Stomach (tissue), 9 donors: Measurements from ENCODE around the gene EPHB1. TPM values are rescaled to one million over a fixed set of nuclear protein-coding genes. Genes with fewer than 3 reads are reported as not detected.

Source experiments
- DNase-seq, 2 donors: peaks; one replicate each; pipeline versions ENCODE4 v3.0.0 to v3.0.0-alpha.2; 2013 to 2019
- H3K27ac ChIP-seq, 5 donors: fragments of 200-600 bp in 4 of 5; sonication (generic) in 4 of 5; one replicate each; pipeline ENCODE4 v1.5.1; 2013 to 2019; ENCODE audit warnings: mild to moderate bottlenecking in 1 of 5, moderate library complexity in 1 of 5
- H3K27me3 ChIP-seq, 3 donors: fragments of 200-600 bp; sonication (generic); one replicate each; pipeline ENCODE4 v1.5.1; 2017 to 2019; ENCODE audit warnings: mixed run types in 1 of 3
- H3K36me3 ChIP-seq, 4 donors: fragments of 200-600 bp; sonication (generic); 1 replicate in 3 of 4; 2 replicates in 1 of 4; pipeline ENCODE4 v1.5.1; 2016 to 2019
- H3K4me1 ChIP-seq, 4 donors: fragments of 200-600 bp; sonication (generic); one replicate each; pipeline ENCODE4 v1.5.1; 2016 to 2019
- H3K4me3 ChIP-seq, 4 donors: fragments of 200-600 bp; sonication (generic) in 3 of 4; one replicate each; pipeline ENCODE4 v1.5.1; 2016 to 2019; ENCODE audit warnings: mild to moderate bottlenecking in 1 of 4
- H3K9me3 ChIP-seq, 4 donors: fragments of 200-600 bp; sonication (generic); one replicate each; pipeline ENCODE4 v1.5.1; 2016 to 2019
- EP300 ChIP-seq: sonication (generic); formaldehyde crosslinking; IDR thresholded peaks from one replicate; pipeline ENCODE4 v1.6.1; 2017; ENCODE audit warnings: antibody characterized with exemption
- POLR2A ChIP-seq, 4 donors: fragments of 450-650 bp; IDR thresholded peaks; one replicate each; pipeline ENCODE4 v1.6.1; 2016; ENCODE audit warnings: antibody characterized with exemption in 4 of 4, control low read depth in 2 of 4, mild to moderate bottlenecking in 1 of 4, moderate library complexity in 1 of 4
- POLR2AphosphoS5 ChIP-seq, 3 donors: sonication (generic); formaldehyde crosslinking; IDR thresholded peaks; one replicate each; pipeline ENCODE4 v1.6.1; 2016; ENCODE audit warnings: antibody characterized with exemption in 3 of 3
- WGBS, 5 donors: extraction: QIAGEN DNeasy Blood & Tissue Kit in 3 of 5; methylation state at CpG; one replicate each; pipeline versions ENCODE4 v1.1.5 to v1.1.7; 2013 to 2018; 5-methylcytosine and 5-hydroxymethylcytosine counted together
- intact Hi-C: fragments of 100-400 bp; cut with DNase I; formaldehyde crosslinking; loops from one replicate; pipeline ENCODE4 v1.15.1; 2023; ENCODE audit warnings: low total_unique reads
- polyA plus RNA-seq, 3 donors: library from polyadenylated mRNA; stranded (reverse); fragments of 200-250 nt; gene quantifications; one replicate each; pipeline ENCODE4 v1.2.3, GENCODE V29; 2013
- total RNA-seq, 5 donors: library from RNA; depleted of rRNA; stranded (reverse); fragments of >200 nt; gene quantifications; one replicate each; pipeline versions ENCODE4 v1.1.0 to v1.2.3, GENCODE V29; 2014 to 2016
- TF ChIP-seq, protein P1 (sequence below), 7 experiments: fragments of 450-650 bp in 4 of 7; fragments of 200-600 bp in 3 of 7; sonication (generic) in 3 of 7; IDR thresholded peaks; one replicate each; pipeline ENCODE4 v1.5.1; 2016 to 2019; ENCODE audit warnings: antibody characterized with exemption in 7 of 7, control low read depth in 2 of 7, mild to moderate bottlenecking in 1 of 7
- donor health status: healthy with polysubstance abuse.
- donor health status: Bipolar disorder and iron deficiency.
- donor health status: healthy.

Gene EPHB1
- total and polyA plus RNA-seq, 8 donors, result 0.13 to 2.3 (median 1.0) TPM; not detected in 4

GRCh38 chr3:135071483-135071882 is 276.4 kb downstream of the EPHB1 start:
- Histone ChIP-seq H3K4me1 (no peaks in the 10 kb centered on the region), H3K27me3 (no peaks in the 10 kb centered on the region), H3K4me3 (no peak overlapping the region), H3K36me3 (no peaks in the 10 kb centered on the region), H3K27ac (no peak overlapping the region), H3K9me3 (peaks cover 0 to 10% (median 0%) of the 10 kb centered on the region in 4 donors)
- no peak for TF ChIP-seq EP300
- no peak for TF ChIP-seq POLR2A (IDR thresholded peaks at IDR 0.05)
- no peak for TF ChIP-seq POLR2AphosphoS5 (IDR thresholded peaks at IDR 0.05)
- TF ChIP-seq, protein P1, sequence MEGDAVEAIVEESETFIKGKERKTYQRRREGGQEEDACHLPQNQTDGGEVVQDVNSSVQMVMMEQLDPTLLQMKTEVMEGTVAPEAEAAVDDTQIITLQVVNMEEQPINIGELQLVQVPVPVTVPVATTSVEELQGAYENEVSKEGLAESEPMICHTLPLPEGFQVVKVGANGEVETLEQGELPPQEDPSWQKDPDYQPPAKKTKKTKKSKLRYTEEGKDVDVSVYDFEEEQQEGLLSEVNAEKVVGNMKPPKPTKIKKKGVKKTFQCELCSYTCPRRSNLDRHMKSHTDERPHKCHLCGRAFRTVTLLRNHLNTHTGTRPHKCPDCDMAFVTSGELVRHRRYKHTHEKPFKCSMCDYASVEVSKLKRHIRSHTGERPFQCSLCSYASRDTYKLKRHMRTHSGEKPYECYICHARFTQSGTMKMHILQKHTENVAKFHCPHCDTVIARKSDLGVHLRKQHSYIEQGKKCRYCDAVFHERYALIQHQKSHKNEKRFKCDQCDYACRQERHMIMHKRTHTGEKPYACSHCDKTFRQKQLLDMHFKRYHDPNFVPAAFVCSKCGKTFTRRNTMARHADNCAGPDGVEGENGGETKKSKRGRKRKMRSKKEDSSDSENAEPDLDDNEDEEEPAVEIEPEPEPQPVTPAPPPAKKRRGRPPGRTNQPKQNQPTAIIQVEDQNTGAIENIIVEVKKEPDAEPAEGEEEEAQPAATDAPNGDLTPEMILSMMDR (IDR thresholded peaks at IDR 0.05), result no peak
- DNase-seq, result no peak
- intact Hi-C loops, result no loop called here

DNA sequence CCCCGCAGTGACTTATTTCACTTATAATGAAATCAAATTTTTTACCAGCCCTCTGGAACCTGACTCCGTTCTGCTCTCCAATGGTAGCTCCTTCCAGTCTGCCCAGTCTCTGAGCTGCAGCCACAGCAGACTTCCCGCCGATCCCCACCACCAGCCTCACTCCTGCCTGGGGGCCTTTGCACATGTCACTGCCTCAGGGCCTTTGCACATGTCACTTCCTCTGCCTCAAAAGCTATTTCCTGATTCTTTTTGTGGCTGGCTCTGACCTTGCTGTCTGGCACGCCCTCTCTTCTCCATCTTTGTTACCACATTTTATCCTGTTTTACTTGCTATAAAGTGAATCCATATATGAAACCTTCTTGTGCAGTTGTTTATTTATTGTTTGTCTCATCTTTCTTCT is 277.4 kb downstream of the EPHB1 start:
- Histone ChIP-seq H3K36me3 (no peaks in the 10 kb centered on the region), H3K27ac (no peak overlapping the region), H3K27me3 (no peaks in the 10 kb centered on the region), H3K4me3 (no peak overlapping the region), H3K9me3 (peaks cover 0 to 10% (median 0%) of the 10 kb centered on the region in 4 donors), H3K4me1 (no peaks in the 10 kb centered on the region)
- intact Hi-C loops, result no loop called here
- 77 to 91% (median 86%) methylated on average over 5 of the region's 5 CpGs for WGBS, 5 donors
- TF ChIP-seq EP300 (no peak), POLR2AphosphoS5 (IDR thresholded peaks at IDR 0.05) (no peak), POLR2A (IDR thresholded peaks at IDR 0.05) (no peak)
- TF ChIP-seq, protein P1 (IDR thresholded peaks at IDR 0.05), result no peak
- no peak for DNase-seq

DNA sequence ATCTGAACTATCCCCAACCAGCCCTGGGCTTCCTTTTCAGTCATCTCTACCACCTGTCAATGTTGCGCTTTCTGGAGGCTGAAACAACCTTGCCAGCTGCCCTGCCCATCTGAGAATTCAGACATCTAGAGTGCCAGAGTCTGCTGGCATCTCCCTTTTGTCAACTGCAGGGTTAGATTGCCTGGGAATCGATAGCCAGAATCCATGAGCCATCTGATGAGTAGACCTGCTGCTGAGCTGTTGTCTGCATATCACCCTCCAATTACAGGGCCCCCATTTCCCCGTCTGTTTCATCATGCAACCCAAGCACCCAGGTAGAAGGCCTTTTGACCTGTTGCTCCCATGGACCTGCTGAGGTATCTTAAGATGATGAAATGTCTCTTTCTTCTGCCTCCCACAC is 280.1 kb downstream of the EPHB1 start:
- H3K36me3 ChIP-seq, result no peaks in the 10 kb centered on the region
- no peaks in the 10 kb centered on the region for H3K27me3 ChIP-seq
- DNase-seq, result no peak
- no peak overlapping the region for H3K4me3 ChIP-seq
- intact Hi-C loops, result no loop called here
- H3K9me3 ChIP-seq, result peaks cover 0 to 10% (median 0%) of the 10 kb centered on the region in 4 donors
- no peak overlapping the region for H3K27ac ChIP-seq
- TF ChIP-seq POLR2A (IDR thresholded peaks at IDR 0.05), result no peak
- TF ChIP-seq, protein P1 (IDR thresholded peaks at IDR 0.05), result no peak
- H3K4me1 ChIP-seq, result no peaks in the 10 kb centered on the region
- 79 to 91% (median 88%) methylated on average over 3 of the region's 3 CpGs for WGBS, 5 donors

GRCh38 chr3:135076341-135076740 is 281.3 kb downstream of the EPHB1 start:
- Histone ChIP-seq H3K4me3 (no peak overlapping the region), H3K36me3 (no peaks in the 10 kb centered on the region), H3K9me3 (peaks cover 0 to 10% (median 0%) of the 10 kb centered on the region in 4 donors), H3K27me3 (no peaks in the 10 kb centered on the region), H3K27ac (no peak overlapping the region), H3K4me1 (no peaks in the 10 kb centered on the region)
- intact Hi-C loops, result no loop called here
- no peak for TF ChIP-seq EP300
- no peak for TF ChIP-seq POLR2A (IDR thresholded peaks at IDR 0.05)
- TF ChIP-seq POLR2AphosphoS5 (IDR thresholded peaks at IDR 0.05), result no peak
- TF ChIP-seq, protein P1 (IDR thresholded peaks at IDR 0.05), result no peak
- DNase-seq, result no peak
